Measurements from ENCODE around the gene HNRNPCL4.
"Not testable (repeated sequence)": the region's sequence is repeated elsewhere in the genome, so short reads cannot be mapped to it uniquely, and the experiment has no call there.

The HNRNPCL4 gene

DNA sequence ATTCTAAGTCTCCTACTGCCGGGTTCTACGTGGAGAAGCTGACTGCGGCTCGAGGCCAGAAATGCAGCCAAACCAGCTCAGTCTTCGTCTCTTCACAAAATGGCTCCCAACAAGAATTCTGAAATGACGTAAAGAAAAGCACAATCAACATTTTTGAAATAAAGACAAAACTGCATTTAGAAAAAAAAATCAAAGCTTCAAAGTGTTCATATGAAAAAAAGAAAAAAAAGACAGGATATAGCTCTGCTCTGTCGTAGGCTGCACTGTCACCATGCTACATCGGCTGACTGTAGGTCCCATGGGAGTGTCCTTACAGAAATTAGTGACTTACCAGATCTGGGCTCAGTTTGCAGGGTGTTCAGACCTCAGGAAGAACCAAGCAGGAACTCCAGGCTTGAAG is at the start of gene HNRNPCL4:
TSS of gene HNRNPCL4 (minus strand) at position 101 of the 400 bp plus-strand sequence. CDS start 164 bp downstream, outside the sequence.
- not testable (repeated sequence) for DNase-seq (ENCODE audit: low spot score)

DNA sequence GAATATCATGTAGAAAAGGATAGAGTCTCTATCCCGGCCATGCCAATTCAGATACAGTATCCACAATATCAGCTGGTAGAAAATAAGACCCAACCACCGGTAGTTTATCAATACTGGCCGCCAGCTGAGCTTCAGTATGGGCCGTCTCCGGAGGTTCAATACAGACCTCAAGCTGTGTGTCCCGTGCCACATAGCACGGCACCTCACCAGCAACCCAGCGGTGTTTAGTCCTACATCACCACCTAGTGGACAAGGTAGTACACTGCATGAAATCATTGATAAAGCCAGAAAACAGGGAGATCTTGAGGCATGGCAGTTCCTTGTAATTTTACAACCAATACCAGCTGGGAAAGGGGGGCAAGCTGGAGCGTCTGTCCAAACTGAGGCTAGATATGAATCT is 43.3 kb upstream of the HNRNPCL4 start:
- DNase-seq (ENCODE audit: low spot score), result not testable (repeated sequence)

DNA sequence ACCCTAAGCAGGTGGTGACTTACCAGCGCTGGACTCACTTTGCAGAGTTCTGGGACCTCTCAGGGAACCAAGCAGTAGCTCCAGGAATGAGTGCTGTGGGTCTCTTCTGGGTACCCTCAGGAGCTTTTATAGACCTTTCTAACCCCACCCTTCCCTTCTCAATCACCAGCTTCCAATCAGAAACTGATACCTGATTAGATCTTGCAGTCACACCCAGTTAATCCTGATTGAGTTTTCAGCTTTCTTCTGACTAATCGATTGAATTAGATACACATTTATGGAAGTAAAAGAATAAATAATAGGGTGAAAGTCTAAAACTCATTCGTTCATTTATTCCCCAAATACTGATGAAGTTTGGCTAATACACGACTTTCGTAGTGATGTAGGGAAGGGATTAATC is 35.9 kb upstream of the HNRNPCL4 start, which contains the start of gene PRAMEF13:
TSS of gene PRAMEF13 (minus strand) at position 101 of the 400 bp plus-strand sequence. CDS start 1,820 bp downstream, outside the sequence.
- not testable (repeated sequence) for DNase-seq (ENCODE audit: low spot score)

DNA sequence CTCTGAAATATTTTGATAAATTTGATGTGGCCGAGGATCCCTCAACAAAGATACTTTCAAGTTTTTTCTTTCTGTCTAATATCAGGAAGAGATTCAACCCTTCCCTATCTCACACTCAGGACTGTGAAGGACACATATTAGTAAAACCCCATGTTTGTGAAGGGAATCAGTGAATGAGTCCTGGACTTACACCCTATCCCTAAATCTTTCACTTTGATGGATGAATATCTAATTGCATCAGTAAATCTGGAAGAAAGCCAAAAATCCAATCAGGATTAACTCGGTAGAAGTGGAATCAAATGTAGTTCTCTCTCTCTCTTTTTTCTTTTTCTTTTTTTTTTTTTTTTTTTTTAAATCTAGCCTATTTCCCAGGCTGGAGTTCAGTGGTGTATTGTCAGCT is 6.1 kb upstream of the HNRNPCL4 start, which contains the start of gene PRAMEF9:
TSS of gene PRAMEF9 (plus strand) at position 301 of the 400 bp plus-strand sequence. CDS start 3,433 bp downstream, outside the sequence.
- not testable (repeated sequence) for DNase-seq (ENCODE audit: low spot score)

DNA sequence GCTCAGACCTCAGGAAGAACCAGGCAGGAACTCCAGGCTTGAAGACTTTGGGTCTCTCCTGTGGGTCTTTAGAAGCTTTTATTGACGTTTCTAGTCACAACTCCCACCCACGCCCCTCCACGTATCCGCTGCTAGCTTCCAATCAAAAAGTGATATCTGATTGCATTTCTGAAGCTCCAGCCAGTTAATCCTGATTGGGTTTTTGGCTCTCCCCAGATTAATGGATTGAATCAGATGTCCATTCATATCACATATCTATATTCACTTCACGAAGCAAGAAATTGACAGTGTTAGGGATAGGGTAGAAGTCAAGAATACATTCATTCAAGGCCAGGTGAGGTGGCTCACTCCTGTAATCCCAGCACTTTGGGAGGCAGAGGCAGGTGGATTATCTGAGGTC is 9.5 kb downstream of the HNRNPCL4 start, which contains the start of gene PRAMEF26:
TSS of gene PRAMEF26 (minus strand) at position 101 of the 400 bp plus-strand sequence. CDS start 2,914 bp downstream, outside the sequence.
- not testable (repeated sequence) for DNase-seq (ENCODE audit: low spot score)

DNA sequence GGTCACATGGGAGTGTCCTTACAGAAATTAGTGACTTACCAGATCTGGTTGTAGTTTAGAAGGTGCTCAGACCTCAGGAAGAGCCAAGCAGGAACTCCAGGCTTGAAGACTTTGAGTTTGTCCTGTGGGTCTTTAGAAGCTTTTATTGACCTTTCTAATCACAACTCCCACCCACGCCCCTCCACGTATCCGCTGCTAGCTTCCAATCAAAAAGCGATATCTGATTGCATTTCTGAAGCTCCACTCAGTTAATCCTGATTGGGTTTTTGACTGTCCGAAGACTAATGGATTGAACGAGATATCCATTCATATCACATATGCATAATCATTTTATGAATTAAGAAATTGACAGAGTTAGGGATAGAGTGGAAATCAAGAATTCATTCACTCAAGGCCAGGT is 48.7 kb downstream of the HNRNPCL4 start, which contains the start of gene HNRNPCL2:
TSS of gene HNRNPCL2 (minus strand) at position 101 of the 400 bp plus-strand sequence. CDS start 454 bp downstream, outside the sequence.
- not testable (repeated sequence) for DNase-seq (ENCODE audit: low spot score)
